MM.1S (cell line): ENCODE results near the gene CNKSR3.

ENCODE experiments used
- DNase-seq: peaks from one replicate; pipeline ENCODE4 v3.0.0-alpha.2; 2015
- H2AFZ ChIP-seq: fragments of 300-600 bp; sonication (generic); 2 replicates; pipeline ENCODE4 v1.6.0; 2016; ENCODE audit warnings: antibody characterized with exemption, low read length
- H3F3A ChIP-seq: fragments of 300-600 bp; sonication (generic); 2 replicates; pipeline ENCODE4 v1.6.1; 2016; ENCODE audit warnings: mild to moderate bottlenecking, antibody characterized with exemption, low read length, moderate library complexity, mixed read lengths; ENCODE audit not compliant: insufficient read depth
- H3K27ac ChIP-seq: fragments of 300-600 bp; sonication (generic); 2 replicates; pipeline ENCODE4 v1.5.1; 2016; ENCODE audit warnings: mild to moderate bottlenecking, low read length
- H3K27me3 ChIP-seq: fragments of 300-600 bp; sonication (generic); replicated peaks from 2 replicates; pipeline ENCODE4 v1.6.0; 2016; ENCODE audit warnings: low read length; ENCODE audit not compliant: insufficient read depth
- H3K36me3 ChIP-seq: fragments of 300-600 bp; sonication (generic); replicated peaks from 2 replicates; pipeline ENCODE4 v1.6.1; 2016; ENCODE audit warnings: mild to moderate bottlenecking, low read length, mixed read lengths; ENCODE audit not compliant: insufficient read depth
- H3K4me1 ChIP-seq: fragments of 300-600 bp; sonication (generic); 2 replicates; pipeline ENCODE4 v1.6.1; 2016; ENCODE audit warnings: low read length, mixed read lengths
- H3K4me2 ChIP-seq: fragments of 300-600 bp; sonication (generic); 2 replicates; pipeline ENCODE4 v1.6.0; 2016; ENCODE audit warnings: low read depth, low read length
- H3K4me3 ChIP-seq: fragments of 300-600 bp; sonication (generic); 2 replicates; pipeline ENCODE4 v1.5.1; 2016; ENCODE audit warnings: low read length, mixed read lengths
- H3K79me2 ChIP-seq: fragments of 300-600 bp; sonication (generic); 2 replicates; pipeline ENCODE4 v1.6.1; 2016; ENCODE audit warnings: mixed run types, low read length, mixed read lengths
- H3K9ac ChIP-seq: fragments of 300-600 bp; sonication (generic); 2 replicates; pipeline ENCODE4 v1.6.1; 2016; ENCODE audit warnings: low read length, mixed read lengths
- H3K9me2 ChIP-seq: fragments of 300-600 bp; sonication (generic); replicated peaks from 2 replicates; pipeline ENCODE4 v1.6.1; 2016; ENCODE audit warnings: mild to moderate bottlenecking, low read length, mixed read lengths; ENCODE audit not compliant: insufficient read depth
- H3K9me3 ChIP-seq: fragments of 300-600 bp; sonication (generic); replicated peaks from 2 replicates; pipeline ENCODE4 v1.6.1; 2016; ENCODE audit warnings: mild to moderate bottlenecking, low read length, mixed read lengths; ENCODE audit not compliant: insufficient read depth
- H4K20me1 ChIP-seq: fragments of 300-600 bp; sonication (generic); 2 replicates; pipeline ENCODE4 v1.6.1; 2016; ENCODE audit warnings: mild to moderate bottlenecking, low read length, moderate library complexity, mixed read lengths; ENCODE audit not compliant: insufficient read depth
- EZH2 ChIP-seq: fragments of 300-600 bp; sonication (generic); optimal IDR thresholded peaks from 2 replicates; pipeline ENCODE3; 2017; ENCODE audit warnings: low read depth, mild to moderate bottlenecking, antibody characterized with exemption, low read length, mixed read lengths
- EZH2phosphoT487 ChIP-seq: fragments of 300-600 bp; sonication (generic); IDR thresholded peaks from 2 replicates; pipeline ENCODE4 v1.6.1; 2018; ENCODE audit warnings: antibody characterized with exemption, low read length
- TF ChIP-seq, protein P1 (sequence below): fragments of 300-600 bp; sonication (generic); IDR thresholded peaks from 2 replicates; pipeline ENCODE4 v1.5.1; 2016; ENCODE audit warnings: antibody characterized with exemption, low read length, mixed read lengths

Gene CNKSR3

DNA sequence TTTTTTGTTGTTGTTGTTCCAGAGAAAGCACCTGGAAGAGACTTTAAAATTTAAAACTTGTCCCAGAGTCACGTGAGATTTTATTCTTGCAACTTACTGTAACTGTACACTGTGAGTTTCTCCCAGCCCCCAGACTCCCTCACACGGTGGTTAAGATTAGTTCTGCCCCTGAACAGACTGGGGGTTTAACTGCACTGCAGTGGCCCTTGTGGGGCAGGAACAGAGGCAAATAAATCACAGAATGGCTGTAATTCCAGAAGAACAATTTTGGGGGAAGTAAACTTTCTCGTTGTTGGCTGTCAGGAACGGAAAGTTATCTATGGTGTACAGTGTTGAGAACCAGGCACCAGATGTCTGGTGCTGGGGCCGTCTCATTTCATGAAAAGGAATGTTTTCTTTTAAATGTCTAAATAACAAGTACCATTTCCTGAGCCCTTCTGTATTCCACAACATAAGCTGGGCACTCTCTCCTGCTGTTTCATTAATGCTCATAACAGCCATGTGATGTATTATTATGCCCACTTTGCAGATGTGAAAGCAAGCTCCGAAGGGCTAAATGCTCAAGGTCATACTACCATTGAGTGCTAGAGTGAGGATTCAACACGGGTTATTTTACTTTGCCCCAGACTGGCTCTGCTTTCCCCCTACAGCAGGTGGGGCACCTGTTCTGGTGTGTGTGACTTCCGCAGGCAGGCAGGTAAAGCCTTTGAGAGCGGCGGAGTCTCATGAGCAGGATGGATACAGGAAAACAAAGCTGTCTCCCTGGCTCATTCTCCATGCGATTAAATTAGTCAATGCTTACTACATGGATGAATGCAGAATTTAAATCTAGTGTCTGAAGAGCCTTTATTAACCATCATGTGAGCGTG lies 30.5 kb downstream of the CNKSR3 start:
- H3K9me2 ChIP-seq: no peaks in the 10 kb centered on the region
- H3K9me3 ChIP-seq: no peaks in the 10 kb centered on the region
- TF ChIP-seq EZH2phosphoT487 (no peak), EZH2 (no peak)
- TF ChIP-seq, protein P1, sequence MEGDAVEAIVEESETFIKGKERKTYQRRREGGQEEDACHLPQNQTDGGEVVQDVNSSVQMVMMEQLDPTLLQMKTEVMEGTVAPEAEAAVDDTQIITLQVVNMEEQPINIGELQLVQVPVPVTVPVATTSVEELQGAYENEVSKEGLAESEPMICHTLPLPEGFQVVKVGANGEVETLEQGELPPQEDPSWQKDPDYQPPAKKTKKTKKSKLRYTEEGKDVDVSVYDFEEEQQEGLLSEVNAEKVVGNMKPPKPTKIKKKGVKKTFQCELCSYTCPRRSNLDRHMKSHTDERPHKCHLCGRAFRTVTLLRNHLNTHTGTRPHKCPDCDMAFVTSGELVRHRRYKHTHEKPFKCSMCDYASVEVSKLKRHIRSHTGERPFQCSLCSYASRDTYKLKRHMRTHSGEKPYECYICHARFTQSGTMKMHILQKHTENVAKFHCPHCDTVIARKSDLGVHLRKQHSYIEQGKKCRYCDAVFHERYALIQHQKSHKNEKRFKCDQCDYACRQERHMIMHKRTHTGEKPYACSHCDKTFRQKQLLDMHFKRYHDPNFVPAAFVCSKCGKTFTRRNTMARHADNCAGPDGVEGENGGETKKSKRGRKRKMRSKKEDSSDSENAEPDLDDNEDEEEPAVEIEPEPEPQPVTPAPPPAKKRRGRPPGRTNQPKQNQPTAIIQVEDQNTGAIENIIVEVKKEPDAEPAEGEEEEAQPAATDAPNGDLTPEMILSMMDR: no peak
- no peaks in the 10 kb centered on the region for H3K4me1 ChIP-seq
- H3F3A ChIP-seq: no peaks in the 10 kb centered on the region
- no peaks in the 10 kb centered on the region for H3K27me3 ChIP-seq
- no peaks in the 10 kb centered on the region for H3K79me2 ChIP-seq
- H2AFZ ChIP-seq: no peak overlapping the region
- H3K27ac ChIP-seq: no peak overlapping the region
- H3K36me3 ChIP-seq: no peaks in the 10 kb centered on the region
- no peak overlapping the region for H3K9ac ChIP-seq
- H3K4me2 ChIP-seq: no peak overlapping the region
- no peak for DNase-seq
- no peaks in the 10 kb centered on the region for H4K20me1 ChIP-seq
- H3K4me3 ChIP-seq: no peak overlapping the region

DNA sequence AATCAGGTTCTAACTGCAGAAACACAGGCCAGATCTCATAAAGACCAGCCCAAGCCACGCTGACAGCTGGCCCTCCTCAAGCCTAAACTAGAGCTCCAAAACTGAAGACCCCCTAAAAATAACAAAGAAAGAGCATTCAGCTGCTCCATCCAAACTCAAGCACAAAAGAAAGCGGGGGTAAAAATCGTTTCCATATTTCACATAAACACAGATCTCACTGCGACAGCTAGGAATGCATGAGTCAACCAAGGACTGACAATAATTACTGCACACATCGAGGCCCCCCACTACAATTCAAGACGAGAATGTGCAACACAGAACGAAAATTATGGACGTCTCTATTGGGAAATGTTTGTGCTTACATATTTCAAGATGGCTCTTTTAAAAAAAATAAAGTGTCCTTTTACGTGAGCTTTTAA lies 31.1 kb downstream of the CNKSR3 start:
- Histone ChIP-seq H3K4me3 (no peak overlapping the region), H2AFZ (no peak overlapping the region), H3K27ac (no peak overlapping the region), H3K9me2 (no peaks in the 10 kb centered on the region), H3K79me2 (no peaks in the 10 kb centered on the region), H3K27me3 (no peaks in the 10 kb centered on the region), H3F3A (no peaks in the 10 kb centered on the region), H4K20me1 (no peaks in the 10 kb centered on the region), H3K36me3 (no peaks in the 10 kb centered on the region), H3K9me3 (no peaks in the 10 kb centered on the region), H3K9ac (no peak overlapping the region), H3K4me1 (no peaks in the 10 kb centered on the region), H3K4me2 (no peak overlapping the region)
- TF ChIP-seq EZH2 (no peak), EZH2phosphoT487 (no peak)
- TF ChIP-seq, protein P1: no peak
- DNase-seq: no peak

DNA sequence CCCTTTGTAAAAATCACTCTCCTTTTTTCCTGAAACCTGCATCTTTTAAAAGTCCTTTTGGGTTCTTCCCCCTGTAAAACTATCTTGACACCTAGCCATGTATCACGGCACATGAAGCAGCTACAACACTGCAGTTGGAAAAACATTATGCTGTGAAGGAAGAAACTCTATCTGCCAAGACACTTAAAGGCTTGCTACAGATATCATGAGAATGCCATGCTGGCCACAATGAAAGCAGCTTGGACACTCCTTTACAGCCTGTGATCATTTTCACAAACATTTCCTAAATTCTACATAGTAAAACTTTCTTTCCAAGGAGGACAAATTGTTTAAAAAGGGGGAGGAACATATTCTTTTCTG lies 31.8 kb downstream of the CNKSR3 start:
- no peaks in the 10 kb centered on the region for H3K4me1 ChIP-seq
- H3F3A ChIP-seq: no peaks in the 10 kb centered on the region
- H3K27ac ChIP-seq: no peak overlapping the region
- no peaks in the 10 kb centered on the region for H4K20me1 ChIP-seq
- H3K27me3 ChIP-seq: no peaks in the 10 kb centered on the region
- H3K36me3 ChIP-seq: no peaks in the 10 kb centered on the region
- no peak overlapping the region for H3K9ac ChIP-seq
- no peaks in the 10 kb centered on the region for H3K9me2 ChIP-seq
- no peak for DNase-seq
- no peak overlapping the region for H3K4me2 ChIP-seq
- H3K79me2 ChIP-seq: no peaks in the 10 kb centered on the region
- TF ChIP-seq, protein P1: no peak
- TF ChIP-seq EZH2 (no peak), EZH2phosphoT487 (no peak)
- H3K4me3 ChIP-seq: no peak overlapping the region
- H3K9me3 ChIP-seq: no peaks in the 10 kb centered on the region
- H2AFZ ChIP-seq: no peak overlapping the region
